Activated CD4-positive, alpha-beta T cell treated with anti-CD3 and anti-CD28 coated beads for 4 hours (primary cell): ENCODE measurements around the gene TEX12.
A peak's percentile ranks its signal among the peaks of the same experiment; 100 is the strongest.
"Not testable (repeated sequence)": the region's sequence is repeated elsewhere in the genome, so short reads cannot be mapped to it uniquely, and the experiment has no call there.

Source experiments
- DNase-seq, 2 donors: peaks; one replicate each; pipeline ENCODE4 v3.0.0-alpha.2; 2020

TEX12 gene

GRCh38 chr11:112165049-112165448 is 2.1 kb upstream of the TEX12 start:
- no peak for DNase-seq

DNA sequence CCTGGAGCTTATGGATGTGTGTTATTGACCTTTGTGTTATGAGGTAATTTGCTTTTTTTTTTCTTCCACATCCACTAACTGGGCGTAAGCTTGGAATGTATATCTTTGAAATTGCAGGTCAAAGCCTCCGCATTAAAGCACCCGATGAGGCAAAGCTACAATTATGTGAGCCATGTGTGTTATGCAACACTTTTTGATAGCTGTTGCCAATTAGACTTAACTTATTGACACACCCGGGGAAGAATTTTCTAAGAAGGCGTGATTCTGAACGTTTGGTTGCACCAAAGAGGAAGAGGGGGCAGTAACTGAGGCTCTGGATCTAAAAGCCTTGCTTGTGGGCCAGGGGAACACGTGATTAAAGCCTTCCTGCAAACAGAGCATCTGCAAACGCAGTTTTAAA is 610 bp upstream of the TEX12 start:
- DNase-seq = no peak

DNA sequence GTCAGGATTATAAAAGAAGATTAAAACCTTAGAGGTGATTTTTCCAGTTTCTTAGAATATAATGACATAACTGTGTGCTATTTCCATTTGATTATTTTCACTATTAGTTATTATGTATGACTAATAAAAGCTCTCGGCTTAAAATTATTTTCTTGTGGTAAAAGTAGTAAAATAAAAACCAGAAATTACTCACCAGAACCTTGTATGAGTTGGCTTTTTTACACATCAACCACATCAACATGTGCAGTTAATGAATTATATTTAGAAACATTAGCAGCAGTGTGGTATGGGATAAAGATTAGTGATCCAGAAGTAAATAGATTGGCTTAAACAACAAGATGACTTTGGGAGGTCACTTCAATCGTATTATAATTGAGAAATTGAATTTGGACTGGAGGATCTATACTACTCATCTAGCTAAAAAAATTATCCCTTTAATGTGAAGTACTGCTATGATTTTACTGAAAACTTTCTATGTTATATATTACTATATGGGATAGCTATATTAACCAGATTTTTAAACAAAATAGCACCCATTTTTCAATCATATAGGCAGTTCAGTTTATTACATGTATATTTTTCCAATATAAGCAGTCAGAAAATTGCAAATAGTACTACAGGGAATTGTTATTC is 5.3 kb downstream of the TEX12 start:
- DNase-seq = no peak

- no peak for DNase-seq
Measured at GRCh38 chr11:112173152-112173551, 6.0 kb downstream of the TEX12 start.

DNA sequence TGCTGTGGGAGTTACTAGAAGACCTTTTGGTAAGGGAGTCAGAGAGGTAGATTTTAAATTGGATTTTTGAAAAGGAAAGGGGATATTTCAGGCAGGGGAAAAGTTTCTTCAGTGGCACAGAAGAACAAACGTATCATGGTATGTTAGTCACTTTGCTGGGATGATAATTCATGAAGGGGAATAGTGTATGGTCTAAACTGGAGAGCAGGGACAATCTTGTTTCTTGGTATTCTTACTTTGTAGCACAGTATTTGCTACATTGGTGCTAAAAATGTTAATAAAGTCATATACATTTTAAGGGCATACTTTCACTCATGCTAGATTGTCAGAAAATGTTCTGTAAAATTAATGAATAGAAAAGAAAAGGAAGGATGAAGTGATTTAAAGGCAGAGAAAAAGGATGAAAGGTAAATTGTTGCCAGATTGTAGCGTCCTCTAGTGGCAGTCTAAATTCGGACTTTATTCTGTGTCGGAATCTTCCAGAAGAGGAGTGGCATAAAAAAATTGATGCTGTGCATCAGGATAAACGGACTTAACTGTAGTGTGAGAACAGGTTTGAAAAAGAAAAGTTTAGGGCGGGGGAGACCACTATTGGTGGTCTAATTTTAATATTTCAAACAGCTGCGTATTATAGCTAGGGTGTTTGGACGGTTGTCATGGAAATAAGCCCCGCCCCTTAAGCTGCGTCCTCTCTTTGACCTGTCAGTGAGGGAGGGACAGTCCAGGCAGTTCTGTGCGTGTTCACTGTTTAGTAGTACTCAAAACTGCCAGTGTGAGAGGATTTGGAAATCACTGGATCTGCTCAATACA is 7.8 kb downstream of the TEX12 start, which contains the start of gene BCO2:
Gene BCO2, plus strand, starts transcription at position 724 of the 810 bp plus-strand sequence. CDS start 90 bp downstream, outside the sequence.
- DNase-seq = peak in 1 of 2 donors; percentile 5

GRCh38 chr11:112175599-112175952 is 8.4 kb downstream of the TEX12 start:
- DNase-seq = no peak

GRCh38 chr11:112176077-112176476 is 8.9 kb downstream of the TEX12 start:
- no peak for DNase-seq

- no peak for DNase-seq
Measured at GRCh38 chr11:112177589-112177988, 10.4 kb downstream of the TEX12 start.

GRCh38 chr11:112178428-112178827 is 11.3 kb downstream of the TEX12 start:
- DNase-seq = no peak

- DNase-seq = no peak
Measured at GRCh38 chr11:112178936-112179335, 11.8 kb downstream of the TEX12 start.

GRCh38 chr11:112179601-112180000 is 12.4 kb downstream of the TEX12 start:
- no peak for DNase-seq

DNA sequence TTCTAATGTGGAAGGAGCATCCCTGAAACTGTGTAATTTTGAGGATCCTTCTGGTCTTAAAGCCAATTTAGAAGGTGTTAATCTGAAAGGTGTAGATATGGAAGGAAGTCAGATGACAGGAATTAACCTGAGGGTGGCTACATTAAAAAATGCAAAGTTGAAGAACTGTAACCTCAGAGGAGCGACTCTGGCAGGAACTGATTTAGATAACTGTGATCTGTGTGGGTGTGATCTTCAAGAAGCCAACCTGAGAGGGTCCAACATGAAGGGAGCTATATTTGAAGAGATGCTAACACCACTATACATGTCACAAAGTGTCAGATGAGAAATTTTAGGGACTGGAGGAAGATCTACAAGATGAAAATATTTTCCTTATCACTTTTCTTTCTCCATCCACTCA is 15.7 kb downstream of the TEX12 start:
- no peak for DNase-seq

- DNase-seq = no peak
Measured at GRCh38 chr11:112185883-112186282, 18.7 kb downstream of the TEX12 start.

GRCh38 chr11:112186304-112186703 is 19.1 kb downstream of the TEX12 start:
- no peak for DNase-seq

DNA sequence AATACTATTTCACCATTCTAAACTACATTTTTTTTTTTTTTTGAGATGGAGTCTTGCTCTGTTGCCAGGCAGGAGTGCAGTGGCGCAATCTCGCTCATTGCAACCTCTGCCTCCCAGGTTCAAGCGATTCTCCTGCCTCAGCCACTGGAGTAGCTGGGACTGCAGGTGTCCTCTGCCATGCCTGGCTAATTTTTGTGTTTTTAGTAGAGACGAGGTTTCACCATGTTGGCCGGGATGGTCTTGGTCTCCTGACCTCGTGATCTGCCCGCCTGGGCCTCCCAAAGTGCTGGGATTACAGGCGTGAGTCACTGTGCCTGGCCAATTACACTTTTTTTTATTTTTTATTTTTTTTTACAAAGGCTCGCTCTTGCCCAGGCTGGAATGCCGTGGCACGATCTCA is 27.9 kb downstream of the TEX12 start:
- DNase-seq = not testable (repeated sequence)

- DNase-seq = no peak
Measured at GRCh38 chr11:112195951-112196351, 28.8 kb downstream of the TEX12 start.

DNA sequence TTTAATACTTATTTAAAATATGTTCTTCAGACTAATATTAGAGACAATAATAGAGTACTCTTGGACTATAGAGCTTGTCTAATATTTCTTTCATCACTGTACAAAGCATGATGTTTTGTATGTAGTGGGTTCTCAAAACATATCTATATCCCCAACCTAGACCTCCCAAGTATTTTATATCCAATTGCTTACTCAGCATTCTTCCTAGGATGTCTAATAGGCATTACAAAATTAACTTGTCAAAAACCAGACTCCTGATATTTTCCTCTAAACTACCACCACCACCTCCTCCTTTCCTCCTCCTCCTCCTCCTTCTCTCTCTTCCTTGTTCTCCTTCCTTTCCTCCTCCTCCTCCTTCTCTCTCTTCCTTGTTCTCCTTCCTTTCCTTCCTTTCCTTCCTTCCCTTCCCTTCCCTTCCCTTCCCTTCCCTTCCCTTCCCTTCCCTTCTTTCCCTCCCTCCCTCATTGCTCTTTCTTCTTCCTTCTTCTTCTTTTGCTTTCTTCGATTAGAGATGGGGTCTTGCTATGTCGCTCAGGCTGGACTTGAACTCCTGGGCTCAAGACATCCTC is 29.4 kb downstream of the TEX12 start:
- DNase-seq = no peak

GRCh38 chr11:112199101-112199500 is 31.9 kb downstream of the TEX12 start:
- not testable (repeated sequence) for DNase-seq

DNA sequence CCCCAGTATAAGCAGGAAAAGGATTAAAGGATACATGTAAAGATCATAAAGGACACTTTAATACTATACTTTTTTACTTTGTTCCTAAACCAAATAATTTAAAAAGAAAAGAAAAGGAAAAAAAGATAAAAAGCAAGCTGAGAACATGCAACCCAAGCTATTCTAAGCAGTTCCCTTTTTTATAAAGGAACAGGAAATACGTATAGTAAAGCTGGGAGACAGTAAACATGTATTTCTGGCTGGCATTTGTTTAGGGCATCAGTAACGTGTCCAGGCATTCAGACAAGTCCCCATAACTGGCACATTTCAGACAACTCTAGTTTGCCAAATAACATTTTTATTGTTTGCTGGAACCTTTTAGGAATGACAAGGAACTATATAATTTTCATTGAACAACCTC is 33.1 kb downstream of the TEX12 start:
- no peak for DNase-seq

- no peak for DNase-seq
Measured at GRCh38 chr11:112206071-112206470, 38.9 kb downstream of the TEX12 start.

- DNase-seq = no peak
Measured at GRCh38 chr11:112210890-112211289, 43.7 kb downstream of the TEX12 start.

- peak in 1 of 2 donors; percentile 14 for DNase-seq
Measured at GRCh38 chr11:112211536-112211935, 44.4 kb downstream of the TEX12 start.

- DNase-seq = no peak
Measured at GRCh38 chr11:112212290-112212689, 45.1 kb downstream of the TEX12 start.

GRCh38 chr11:112212710-112213109 is 45.5 kb downstream of the TEX12 start:
- no peak for DNase-seq
